Heart left ventricle (tissue), 13 donors: Measurements from ENCODE around the gene DNAH7.

Experiments used
- CTCF ChIP-seq, 12 donors: fragments of 200-600 bp; sonication (generic) in 4 of 12; IDR thresholded peaks; one replicate each; pipeline versions ENCODE4 v1.5.0 to v1.8.0; 2018 to 2022; ENCODE audit warnings: antibody characterized with exemption in 12 of 12, mild to moderate bottlenecking in 5 of 12
- POLR2A ChIP-seq, 2 donors: fragments of 450-650 bp; IDR thresholded peaks; one replicate each; pipeline ENCODE4 v1.6.1; 2017; ENCODE audit warnings: antibody characterized with exemption in 2 of 2, mild to moderate bottlenecking in 2 of 2, moderate library complexity in 2 of 2
- donor health status: ischemic (EF 13 %, LVEDD 7.1; RV severe dilation, severe dysfunction).
- donor health status: DM: no; HTN: yes; CAD: no.
- donor health status: DM: no; HTN: no; CAD: no.
- donor health status: ischemic (EF 25% LVEDD 6.9; RV normal size, moderate dysfunction).
- donor health status: ischemic (EF 25% LVEDD 5.7; RV mildly dilated, moderate dysfunction).
- donor health status: ischemic (EF 35%, LVEDD 5.7; RV mildly dilated, moderate dysfunction).
- donor health status: nonischemic (EF 11% LVEDD 7.7; RV severe dilation, severe dysfunction).
- donor health status: DM: yes; HTN: yes; CAD: no.
- donor health status: PGD.
- donor health status: ischemic (EF 29% LVEDD 5.4; RV normal size, mild dysfunction).
- donor health status: nonischemic (EF 23%, LVEDD 6.1; RV moderate dilation, normal function).

- no peak for TF ChIP-seq CTCF (IDR thresholded peaks at IDR 0.05)
- no peak for TF ChIP-seq POLR2A (IDR thresholded peaks at IDR 0.05)
These were observed 346.6 kb downstream of the DNAH7 start for GRCh38 chr2:195722075-195722474.
